Activated naive CD8-positive, alpha-beta T cell (primary cell): ENCODE results near the gene PALLD.

Source experiments
- H3K27ac Mint-ChIP-seq: one replicate; pipeline ENCODE4 v1.8.0; 2021; ENCODE audit warnings: mixed read lengths
- H3K27me3 Mint-ChIP-seq: one replicate; pipeline ENCODE4 v1.8.0; 2021; ENCODE audit warnings: mixed read lengths
- H3K36me3 Mint-ChIP-seq: one replicate; pipeline ENCODE4 v1.8.0; 2021; ENCODE audit warnings: mixed read lengths
- H3K4me1 Mint-ChIP-seq: one replicate; pipeline ENCODE4 v1.8.0; 2021; ENCODE audit warnings: low read depth, mixed read lengths
- H3K4me3 Mint-ChIP-seq: one replicate; pipeline ENCODE4 v1.8.0; 2021; ENCODE audit warnings: mild to moderate bottlenecking, mixed read lengths
- H3K9me3 Mint-ChIP-seq: one replicate; pipeline ENCODE4 v1.8.0; 2021; ENCODE audit warnings: low read depth, mixed read lengths

The PALLD gene

DNA sequence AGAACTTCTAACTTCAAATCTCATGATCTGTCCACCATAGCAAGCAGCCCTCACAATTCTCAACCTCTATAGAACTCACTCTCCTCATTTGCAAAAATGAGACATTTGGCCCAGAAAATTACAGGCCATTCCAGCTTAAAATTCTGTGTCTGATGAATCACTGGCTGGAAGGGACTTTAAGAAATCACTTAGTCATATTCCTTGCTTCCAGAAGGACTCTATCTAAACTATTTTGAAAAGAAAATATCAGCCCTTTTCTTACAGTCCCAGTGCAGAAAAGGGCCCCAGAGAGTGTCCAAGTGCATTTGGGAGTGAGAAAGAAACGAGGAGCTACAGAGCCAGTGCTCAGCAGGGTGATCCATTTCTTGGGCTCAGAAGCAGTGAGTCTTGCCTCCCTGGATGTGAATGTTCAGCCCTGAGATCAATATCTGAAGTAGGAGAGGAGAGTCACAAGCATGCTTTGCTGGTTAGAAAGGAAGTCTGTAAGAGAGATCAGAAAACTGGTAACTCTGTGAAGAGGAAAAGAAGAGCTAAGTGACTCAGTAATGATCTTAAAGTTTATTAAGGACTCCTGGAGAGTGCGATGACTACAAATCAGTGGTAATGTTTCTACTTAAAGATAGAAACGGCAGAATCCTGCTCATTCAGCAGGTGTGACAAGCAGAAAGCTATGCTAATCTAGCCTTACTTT is 139.8 kb downstream of the PALLD start:
- Mint-ChIP-seq H3K36me3 (no peaks in the 10 kb centered on the region), H3K4me3 (no peak overlapping the region), H3K27me3 (peaks cover 24% of the 10 kb centered on the region), H3K4me1 (peaks cover 4% of the 10 kb centered on the region), H3K9me3 (no peaks in the 10 kb centered on the region), H3K27ac (no peak overlapping the region)

DNA sequence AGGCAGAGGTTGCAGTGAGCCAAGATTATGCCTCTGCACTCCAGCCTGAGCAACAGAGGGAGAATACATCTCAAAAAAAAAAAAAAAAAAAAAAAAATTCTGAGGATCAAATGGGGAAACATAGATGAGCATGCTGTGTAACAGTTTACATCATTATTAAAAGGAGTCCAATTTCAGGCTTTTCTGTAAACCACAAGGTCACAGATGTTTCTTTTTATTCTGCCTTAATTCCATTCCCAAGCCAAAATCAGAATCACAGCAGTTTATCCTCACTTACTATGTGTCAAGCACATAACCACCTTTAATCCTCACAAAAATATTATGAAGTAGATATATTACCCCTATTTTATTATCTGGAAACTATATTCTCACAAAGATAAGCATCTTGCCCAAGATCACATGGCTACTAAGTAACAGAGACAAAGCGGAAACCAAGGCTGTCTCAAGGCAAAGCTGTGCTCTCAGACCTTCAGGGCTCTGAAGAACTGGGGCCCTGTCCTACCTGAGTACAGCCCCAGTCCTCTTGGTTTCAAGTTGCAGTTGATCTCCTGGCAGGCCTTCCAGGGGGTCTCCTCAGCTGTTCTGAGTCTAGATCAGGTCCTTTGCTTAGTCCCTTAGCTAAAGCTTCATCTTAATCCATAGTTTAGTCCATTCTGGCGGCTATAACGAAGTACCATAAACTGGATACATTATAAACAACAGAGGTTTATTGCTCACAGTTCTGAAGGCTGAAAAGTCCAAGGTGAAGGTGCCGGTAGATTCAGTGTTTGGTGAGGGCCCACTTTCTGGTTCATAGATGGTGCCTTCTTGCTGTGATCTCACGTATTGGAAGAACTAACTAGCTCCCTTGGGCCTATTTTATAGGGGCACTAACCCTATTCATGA is 141.3 kb downstream of the PALLD start:
- Mint-ChIP-seq H3K27me3 (peaks cover 26% of the 10 kb centered on the region), H3K4me1 (no peaks in the 10 kb centered on the region), H3K9me3 (no peaks in the 10 kb centered on the region), H3K27ac (no peak overlapping the region), H3K4me3 (no peak overlapping the region), H3K36me3 (no peaks in the 10 kb centered on the region)

DNA sequence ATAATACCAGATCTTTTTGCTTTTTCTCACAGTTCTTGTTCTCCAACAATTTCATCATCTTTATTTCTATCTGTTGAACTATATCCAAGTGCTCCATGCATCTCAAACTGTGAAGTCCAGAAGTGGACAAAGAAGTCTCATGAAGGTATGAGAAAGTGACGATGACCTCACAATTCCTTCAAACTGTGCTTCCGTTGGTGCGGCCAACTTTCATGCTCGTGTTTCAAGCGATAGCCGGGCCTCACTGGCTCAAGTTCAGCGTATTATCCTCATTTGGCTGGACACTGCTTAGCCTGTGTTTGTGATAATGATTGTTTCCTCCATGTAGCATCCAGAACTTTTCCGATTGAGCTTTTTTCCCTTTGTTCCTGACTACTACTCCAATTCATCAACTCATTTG is 143.1 kb downstream of the PALLD start:
- peaks cover 19% of the 10 kb centered on the region for H3K27me3 Mint-ChIP-seq
- no peak overlapping the region for H3K27ac Mint-ChIP-seq
- H3K9me3 Mint-ChIP-seq, result no peaks in the 10 kb centered on the region
- H3K4me1 Mint-ChIP-seq, result no peaks in the 10 kb centered on the region
- no peak overlapping the region for H3K4me3 Mint-ChIP-seq
- H3K36me3 Mint-ChIP-seq, result no peaks in the 10 kb centered on the region

DNA sequence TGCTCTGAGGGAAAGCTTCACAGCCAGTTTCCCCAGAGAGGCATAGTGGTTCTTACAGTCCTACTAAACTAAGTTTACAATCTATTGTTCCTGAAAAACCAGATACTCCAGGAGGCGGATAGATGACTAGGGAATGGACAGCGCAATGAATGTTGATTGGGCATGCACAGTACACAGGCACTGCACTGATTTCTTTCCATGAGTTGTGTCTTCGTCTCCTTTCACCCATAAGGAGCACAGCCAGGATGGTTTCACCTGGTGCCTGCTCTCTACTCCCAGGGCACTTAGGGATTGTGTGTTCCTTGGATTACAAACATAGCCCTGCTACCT is 144.9 kb downstream of the PALLD start:
- no peaks in the 10 kb centered on the region for H3K9me3 Mint-ChIP-seq
- H3K27me3 Mint-ChIP-seq, result peaks cover 14% of the 10 kb centered on the region
- H3K27ac Mint-ChIP-seq, result no peak overlapping the region
- no peaks in the 10 kb centered on the region for H3K4me1 Mint-ChIP-seq
- H3K36me3 Mint-ChIP-seq, result no peaks in the 10 kb centered on the region
- H3K4me3 Mint-ChIP-seq, result no peak overlapping the region

DNA sequence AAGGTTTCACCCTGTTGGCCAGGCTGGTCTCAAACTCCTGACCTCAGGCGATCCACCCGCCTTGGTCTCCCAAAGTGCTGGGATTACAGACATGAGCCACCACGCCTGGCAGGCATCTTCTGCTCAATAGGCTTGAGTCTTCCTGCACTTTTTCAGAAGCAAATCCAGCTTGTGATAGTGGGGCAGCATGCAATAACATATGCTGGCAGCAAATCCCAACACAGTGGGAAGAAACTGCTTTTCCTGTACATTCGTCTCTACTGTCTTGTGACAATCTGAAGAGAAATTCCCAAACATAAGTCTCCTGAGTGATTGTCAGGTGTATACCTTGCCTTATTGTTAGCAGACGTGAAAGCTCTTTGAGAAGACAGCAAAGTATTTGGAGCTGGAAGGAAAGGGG is 145.7 kb downstream of the PALLD start:
- no peak overlapping the region for H3K27ac Mint-ChIP-seq
- H3K27me3 Mint-ChIP-seq, result peaks cover 14% of the 10 kb centered on the region
- no peaks in the 10 kb centered on the region for H3K4me1 Mint-ChIP-seq
- no peak overlapping the region for H3K4me3 Mint-ChIP-seq
- H3K9me3 Mint-ChIP-seq, result no peaks in the 10 kb centered on the region
- H3K36me3 Mint-ChIP-seq, result no peaks in the 10 kb centered on the region

DNA sequence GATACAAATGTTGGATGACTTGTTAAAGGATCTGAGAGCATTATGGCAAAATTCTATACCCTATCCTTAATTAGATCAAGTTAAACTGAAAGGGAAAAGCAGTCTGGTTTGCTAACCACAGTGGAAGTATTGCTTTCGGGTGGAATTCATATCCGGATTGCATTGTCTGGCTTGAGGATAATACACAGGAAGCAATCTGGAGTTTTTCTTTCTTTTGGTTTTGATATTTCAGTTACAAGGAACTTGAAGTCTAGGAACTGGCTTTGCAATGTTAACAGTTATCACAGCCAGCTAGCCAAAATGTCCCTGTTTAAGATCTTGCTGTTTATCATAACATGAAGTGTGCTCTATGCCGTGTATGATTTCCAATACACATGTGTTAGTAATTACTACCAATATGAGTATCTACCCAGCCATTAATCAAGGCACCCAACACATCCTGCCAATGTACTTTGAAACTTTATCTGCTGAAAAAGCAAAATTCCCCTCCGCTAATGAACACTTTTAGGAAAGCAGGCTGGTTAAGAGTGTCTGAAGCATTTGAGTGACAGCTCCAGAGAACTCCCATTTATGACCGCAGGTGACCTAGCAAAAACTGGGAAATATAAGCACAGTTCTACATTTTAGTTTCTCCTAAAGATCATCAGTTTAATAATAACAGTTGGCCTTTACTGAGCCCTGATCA is 146.4 kb downstream of the PALLD start:
- Mint-ChIP-seq H3K4me1 (no peaks in the 10 kb centered on the region), H3K36me3 (no peaks in the 10 kb centered on the region), H3K9me3 (no peaks in the 10 kb centered on the region), H3K27ac (no peak overlapping the region), H3K4me3 (no peak overlapping the region), H3K27me3 (peaks cover 14% of the 10 kb centered on the region)

DNA sequence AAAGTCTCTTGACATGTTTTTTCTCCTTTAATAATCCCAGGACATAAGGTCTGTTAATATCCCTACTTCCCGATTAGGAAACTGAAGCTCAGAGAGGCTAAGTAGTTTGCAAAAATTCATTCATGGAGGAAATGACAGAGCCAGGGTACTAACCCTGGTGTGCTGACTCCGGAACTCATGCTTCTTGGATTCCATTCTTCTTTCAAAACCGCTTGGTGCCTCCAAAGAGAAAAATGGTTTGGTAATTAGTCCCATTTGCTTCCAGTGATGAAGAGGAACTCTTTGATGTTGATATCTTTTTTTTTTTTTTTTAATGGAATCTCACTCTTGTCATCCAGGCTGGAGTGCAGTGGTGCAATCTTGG is 146.9 kb downstream of the PALLD start:
- no peak overlapping the region for H3K4me3 Mint-ChIP-seq
- H3K27ac Mint-ChIP-seq, result no peak overlapping the region
- no peaks in the 10 kb centered on the region for H3K4me1 Mint-ChIP-seq
- H3K9me3 Mint-ChIP-seq, result no peaks in the 10 kb centered on the region
- H3K36me3 Mint-ChIP-seq, result no peaks in the 10 kb centered on the region
- H3K27me3 Mint-ChIP-seq, result peaks cover 15% of the 10 kb centered on the region

DNA sequence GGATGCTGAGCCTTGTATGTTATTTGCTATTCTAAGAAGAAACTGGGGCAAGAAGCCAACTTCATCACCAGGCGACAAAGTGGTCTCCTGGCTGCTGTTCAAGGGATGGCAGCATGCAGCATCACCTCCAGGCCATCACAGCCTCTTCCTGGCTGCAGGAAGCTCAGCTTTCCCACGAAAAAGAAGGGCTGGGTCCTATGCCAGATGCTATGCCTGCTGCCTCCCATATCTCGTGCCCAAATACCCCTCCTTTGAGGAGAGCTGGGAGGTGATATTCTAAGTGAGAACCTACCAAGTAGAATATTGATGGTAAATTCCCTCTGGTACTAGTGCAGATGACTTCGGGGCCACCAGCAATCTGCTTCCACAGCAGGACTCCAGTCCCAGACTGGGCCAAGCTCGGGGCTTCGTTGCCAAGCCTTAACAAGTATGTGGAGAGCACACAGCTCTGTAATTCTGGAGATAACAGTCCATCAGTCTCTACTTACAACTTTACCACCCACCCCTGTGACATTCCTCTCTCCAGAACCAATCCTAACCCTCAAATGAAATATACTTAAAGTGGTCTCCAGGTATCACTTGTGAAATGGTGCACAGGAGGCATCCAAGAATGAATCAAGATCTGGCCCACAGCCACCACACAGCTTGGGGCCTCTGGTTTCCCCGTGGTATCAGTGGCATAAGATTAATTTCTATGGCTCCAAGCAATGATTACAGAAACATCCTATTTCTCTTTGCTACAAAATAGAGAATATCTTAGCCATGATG is 149.3 kb downstream of the PALLD start:
- Mint-ChIP-seq H3K4me1 (no peaks in the 10 kb centered on the region), H3K36me3 (no peaks in the 10 kb centered on the region), H3K27ac (no peak overlapping the region), H3K27me3 (peaks cover 19% of the 10 kb centered on the region), H3K4me3 (no peak overlapping the region), H3K9me3 (no peaks in the 10 kb centered on the region)

DNA sequence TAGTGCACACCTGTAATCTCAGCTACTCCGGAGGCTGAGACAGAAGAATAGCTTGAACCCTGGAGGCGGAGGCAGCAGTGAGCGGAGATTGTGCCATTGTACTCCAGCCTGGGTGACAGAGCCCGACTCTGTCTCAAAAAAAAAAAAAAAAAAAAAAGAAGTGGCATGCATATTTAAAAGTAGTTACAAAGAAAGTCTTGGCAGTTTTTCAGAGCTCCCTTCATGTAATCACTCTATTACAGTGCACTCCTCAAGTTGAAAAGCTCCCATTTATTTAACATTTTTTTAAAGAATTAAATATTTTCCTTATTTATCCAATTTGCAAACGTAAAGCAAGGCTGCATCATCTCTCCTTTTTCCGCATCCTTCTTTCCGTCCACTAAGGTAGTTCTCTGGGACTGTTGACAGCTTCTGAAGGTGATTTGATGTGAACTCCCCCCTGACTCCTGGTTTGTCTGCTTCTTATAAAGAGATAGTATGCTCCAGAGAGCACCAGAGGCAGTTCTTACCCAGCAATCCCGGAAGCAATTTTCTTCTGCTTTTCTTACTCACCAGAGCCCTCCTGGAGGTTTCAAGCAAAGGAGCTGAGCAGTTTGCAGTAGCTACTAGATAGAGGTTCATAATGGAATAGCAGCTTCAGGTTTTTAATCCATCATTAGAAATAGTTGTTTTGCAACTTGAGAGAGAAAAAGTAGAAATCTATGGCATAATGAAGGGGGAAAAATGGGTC is 151.0 kb downstream of the PALLD start:
- peaks cover 16% of the 10 kb centered on the region for H3K27me3 Mint-ChIP-seq
- no peak overlapping the region for H3K4me3 Mint-ChIP-seq
- H3K36me3 Mint-ChIP-seq, result no peaks in the 10 kb centered on the region
- H3K4me1 Mint-ChIP-seq, result no peaks in the 10 kb centered on the region
- H3K27ac Mint-ChIP-seq, result no peak overlapping the region
- H3K9me3 Mint-ChIP-seq, result no peaks in the 10 kb centered on the region

DNA sequence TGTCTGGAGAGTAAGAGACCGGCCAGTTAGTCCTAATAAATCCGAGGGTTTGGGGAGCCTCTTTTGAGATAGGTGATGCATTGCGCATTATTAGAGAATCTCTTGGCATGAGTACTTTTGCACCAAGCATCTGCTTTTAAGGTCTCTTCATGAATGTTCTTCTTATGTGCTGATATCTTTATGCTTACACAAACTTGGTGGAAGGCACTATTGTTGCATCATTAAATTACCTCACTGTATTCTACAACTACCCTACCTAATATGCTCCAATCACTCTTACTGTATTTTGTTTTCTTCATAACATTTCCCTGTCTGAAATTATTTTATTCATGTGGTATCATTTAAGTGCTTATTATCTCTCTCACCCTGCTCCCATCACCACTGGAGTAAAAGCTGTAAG is 151.6 kb downstream of the PALLD start:
- Mint-ChIP-seq H3K27me3 (peaks cover 16% of the 10 kb centered on the region), H3K9me3 (no peaks in the 10 kb centered on the region), H3K4me3 (no peak overlapping the region), H3K4me1 (no peaks in the 10 kb centered on the region), H3K27ac (no peak overlapping the region), H3K36me3 (no peaks in the 10 kb centered on the region)

DNA sequence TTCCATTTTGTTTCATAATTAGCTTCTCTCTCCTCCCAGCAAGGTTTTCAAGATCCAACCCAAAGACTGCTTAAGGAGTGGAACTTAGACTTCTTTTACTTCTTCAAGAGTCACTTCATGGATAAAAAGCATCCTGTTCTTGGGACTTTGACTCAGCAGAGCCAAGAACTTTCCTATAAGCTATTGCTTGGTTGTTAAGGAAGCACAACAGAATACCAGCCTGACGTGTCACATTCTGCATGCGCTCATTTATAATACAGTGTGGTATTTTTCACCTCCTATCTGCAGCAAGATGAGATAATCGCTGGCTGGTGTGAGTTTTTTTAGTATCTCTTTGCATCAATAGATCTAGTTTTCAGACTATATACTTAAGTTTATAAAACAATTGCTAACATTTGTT is 152.1 kb downstream of the PALLD start:
- H3K4me1 Mint-ChIP-seq, result no peaks in the 10 kb centered on the region
- H3K27me3 Mint-ChIP-seq, result peaks cover 16% of the 10 kb centered on the region
- H3K4me3 Mint-ChIP-seq, result no peak overlapping the region
- no peak overlapping the region for H3K27ac Mint-ChIP-seq
- H3K36me3 Mint-ChIP-seq, result no peaks in the 10 kb centered on the region
- H3K9me3 Mint-ChIP-seq, result no peaks in the 10 kb centered on the region

DNA sequence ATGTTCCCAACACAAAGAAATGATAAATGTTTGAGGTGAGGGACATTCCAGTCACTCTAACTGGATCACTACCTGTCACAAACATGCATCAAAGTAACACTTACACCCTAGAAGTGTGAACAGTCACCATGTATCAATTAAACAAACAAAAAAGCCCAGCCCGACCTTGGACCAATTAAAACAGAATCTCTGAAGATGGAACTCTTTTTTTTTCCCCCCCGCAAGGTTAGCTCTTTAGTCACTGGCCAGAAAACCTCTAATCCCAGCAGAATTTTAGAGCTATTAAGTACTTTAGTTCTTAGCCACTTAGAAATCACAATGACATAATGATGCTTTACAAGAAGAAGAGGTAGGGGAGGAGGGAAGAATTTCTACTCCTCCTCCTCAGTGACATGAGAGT is 154.5 kb downstream of the PALLD start:
- Mint-ChIP-seq H3K9me3 (no peaks in the 10 kb centered on the region), H3K4me3 (no peak overlapping the region), H3K27ac (no peak overlapping the region), H3K4me1 (peaks cover 1% of the 10 kb centered on the region), H3K36me3 (no peaks in the 10 kb centered on the region), H3K27me3 (peaks cover 19% of the 10 kb centered on the region)

DNA sequence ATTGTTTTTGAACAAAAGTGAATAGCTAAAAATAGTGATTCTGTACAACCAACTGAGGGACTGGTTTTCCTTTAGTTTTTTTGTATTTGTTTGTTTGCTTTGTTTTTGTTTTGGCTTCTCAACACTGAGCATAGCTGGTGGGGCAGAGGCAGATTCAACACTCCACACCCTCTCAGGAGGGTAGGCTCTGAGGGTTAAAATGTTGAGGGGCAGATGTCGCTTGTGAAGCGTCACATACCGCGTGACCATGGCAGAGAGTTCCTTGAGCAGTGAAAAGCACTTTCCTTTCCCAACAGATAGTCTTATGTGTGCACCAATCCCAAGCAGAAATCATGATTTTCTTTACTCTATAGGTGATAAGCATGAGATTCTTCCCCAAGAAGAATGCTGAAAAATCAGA is 155.0 kb downstream of the PALLD start:
- peaks cover 19% of the 10 kb centered on the region for H3K27me3 Mint-ChIP-seq
- H3K36me3 Mint-ChIP-seq, result no peaks in the 10 kb centered on the region
- H3K9me3 Mint-ChIP-seq, result no peaks in the 10 kb centered on the region
- H3K4me3 Mint-ChIP-seq, result no peak overlapping the region
- no peak overlapping the region for H3K27ac Mint-ChIP-seq
- H3K4me1 Mint-ChIP-seq, result peaks cover 1% of the 10 kb centered on the region

DNA sequence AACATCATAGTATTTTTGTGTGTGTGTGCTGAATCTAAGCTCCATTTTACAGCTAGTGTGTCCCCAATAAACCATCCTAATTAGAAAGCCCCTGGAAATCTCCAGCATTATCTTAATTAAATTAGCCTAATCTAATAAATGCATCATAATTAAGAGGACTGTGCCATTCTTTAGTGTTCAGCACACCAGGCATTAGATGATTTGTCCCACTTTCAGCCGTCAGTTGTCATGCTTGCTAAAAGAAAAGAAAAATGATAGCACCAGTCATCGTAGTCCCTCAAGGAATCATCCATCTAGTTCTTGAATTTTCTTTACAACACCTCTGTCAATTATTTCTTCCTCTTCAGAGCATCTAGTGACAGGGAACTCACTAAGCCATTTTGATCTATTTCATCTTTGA is 155.9 kb downstream of the PALLD start:
- no peaks in the 10 kb centered on the region for H3K9me3 Mint-ChIP-seq
- H3K27ac Mint-ChIP-seq, result no peak overlapping the region
- H3K36me3 Mint-ChIP-seq, result no peaks in the 10 kb centered on the region
- H3K27me3 Mint-ChIP-seq, result peaks cover 21% of the 10 kb centered on the region
- H3K4me1 Mint-ChIP-seq, result peaks cover 1% of the 10 kb centered on the region
- H3K4me3 Mint-ChIP-seq, result no peak overlapping the region
